Trophoblast cell (in vitro differentiated cells and primary cell): ENCODE measurements around the gene KIAA0232.

Source experiments
- DNase-seq, 2 donors: peaks; one replicate each; pipeline ENCODE4 v3.0.0-alpha.2; 2016
- H2AFZ ChIP-seq: 2 replicates; pipeline ENCODE4 v1.6.1; 2013; ENCODE audit warnings: low read length, moderate library complexity, mild to moderate bottlenecking; ENCODE audit not compliant: insufficient read depth, poor library complexity
- H2AK5ac ChIP-seq: 2 replicates; pipeline ENCODE4 v1.6.1; 2013; ENCODE audit warnings: mild to moderate bottlenecking, low read length
- H2BK120ac ChIP-seq: 2 replicates; pipeline ENCODE4 v1.6.1; 2013; ENCODE audit warnings: low read length, mild to moderate bottlenecking, moderate library complexity; ENCODE audit not compliant: insufficient read depth, poor library complexity
- H2BK12ac ChIP-seq: 2 replicates; pipeline ENCODE4 v1.6.1; 2013; ENCODE audit warnings: mild to moderate bottlenecking, low read length, moderate library complexity
- H2BK5ac ChIP-seq: 2 replicates; pipeline ENCODE4 v1.6.1; 2013; ENCODE audit warnings: low read length, low read depth, moderate library complexity, mild to moderate bottlenecking; ENCODE audit not compliant: poor library complexity
- H3K14ac ChIP-seq: 2 replicates; pipeline ENCODE4 v1.6.1; 2013; ENCODE audit warnings: mild to moderate bottlenecking, low read length
- H3K18ac ChIP-seq: 2 replicates; pipeline ENCODE4 v1.6.1; 2013; ENCODE audit warnings: mild to moderate bottlenecking, low read length
- H3K23ac ChIP-seq: 2 replicates; pipeline ENCODE4 v1.6.1; 2013; ENCODE audit warnings: low read length
- H3K27ac ChIP-seq: 2 replicates; pipeline ENCODE4 v1.5.1; 2013; ENCODE audit warnings: low read depth, mild to moderate bottlenecking, inconsistent platforms, low read length, moderate library complexity
- H3K27me3 ChIP-seq: 2 replicates; pipeline ENCODE4 v1.6.1; 2013; ENCODE audit warnings: inconsistent platforms, mild to moderate bottlenecking, low read length, moderate library complexity; ENCODE audit not compliant: insufficient read depth
- H3K36me3 ChIP-seq, 2 experiments: 1 replicate in 1 of 2; 2 replicates in 1 of 2; pipeline ENCODE4 v1.6.1; 2013; ENCODE audit warnings: low read length in 2 of 2, mild to moderate bottlenecking in 2 of 2, moderate library complexity in 1 of 2; ENCODE audit not compliant: insufficient read depth in 2 of 2, control insufficient read depth in 1 of 2
- H3K4ac ChIP-seq: 2 replicates; pipeline ENCODE4 v1.6.1; 2013; ENCODE audit warnings: low read depth, mild to moderate bottlenecking, low read length, moderate library complexity
- H3K4me1 ChIP-seq, 2 experiments: 1 replicate in 1 of 2; 2 replicates in 1 of 2; pipeline ENCODE4 v1.6.1; 2013; ENCODE audit warnings: low read length in 2 of 2, mild to moderate bottlenecking in 2 of 2, moderate library complexity in 1 of 2; ENCODE audit not compliant: insufficient read depth in 2 of 2, control insufficient read depth in 1 of 2
- H3K4me2 ChIP-seq: 2 replicates; pipeline ENCODE4 v1.6.1; 2013; ENCODE audit warnings: inconsistent platforms, mild to moderate bottlenecking, low read length, moderate library complexity
- H3K4me3 ChIP-seq: 2 replicates; pipeline ENCODE4 v1.5.1; 2013; ENCODE audit warnings: mild to moderate bottlenecking, low read depth, low read length, inconsistent platforms
- H3K79me1 ChIP-seq: one replicate; pipeline ENCODE4 v1.6.1; 2013; ENCODE audit warnings: low read length
- H3K79me2 ChIP-seq: 2 replicates; pipeline ENCODE4 v1.6.1; 2013; ENCODE audit warnings: low read length, mild to moderate bottlenecking; ENCODE audit not compliant: control insufficient read depth, insufficient read depth, poor library complexity
- H3K9ac ChIP-seq: 2 replicates; pipeline ENCODE4 v1.6.1; 2013; ENCODE audit warnings: mild to moderate bottlenecking, low read length
- H3K9me3 ChIP-seq: 2 replicates; pipeline ENCODE4 v1.6.1; 2013; ENCODE audit warnings: low read depth, mild to moderate bottlenecking, control low read depth, inconsistent platforms, low read length; ENCODE audit not compliant: insufficient read depth
- H4K12ac ChIP-seq: 2 replicates; pipeline ENCODE4 v1.6.1; 2013; ENCODE audit warnings: low read depth, mild to moderate bottlenecking, low read length, moderate library complexity
- H4K8ac ChIP-seq: 2 replicates; pipeline ENCODE4 v1.6.1; 2013; ENCODE audit warnings: low read depth, mild to moderate bottlenecking, low read length, moderate library complexity
- H4K91ac ChIP-seq: one replicate; pipeline ENCODE4 v1.6.1; 2013; ENCODE audit warnings: low read depth, mild to moderate bottlenecking, low read length, moderate library complexity
- WGBS: extraction: QIAGEN DNeasy Blood & Tissue Kit; methylation state at CpG from one replicate; pipeline ENCODE4 v1.1.7; 2013; ENCODE audit warnings: missing lambda C conversion rate; ENCODE audit not compliant: insufficient read length, insufficient coverage; ENCODE audit errors: extremely low coverage; 5-methylcytosine and 5-hydroxymethylcytosine counted together

KIAA0232 gene

GRCh38 chr4:6874981-6875380 is 92.5 kb downstream of the KIAA0232 start:
- Histone ChIP-seq H3K4me3 (no peak overlapping the region), H2AK5ac (no peak overlapping the region), H2BK12ac (no peak overlapping the region), H3K23ac (no peak overlapping the region), H2BK120ac (no peak overlapping the region), H3K36me3 (peaks cover 50 to 61% of the 10 kb centered on the region in 2 experiments), H3K4ac (no peak overlapping the region), H3K27me3 (no peaks in the 10 kb centered on the region), H2BK5ac (no peak overlapping the region), H4K12ac (no peak overlapping the region), H3K79me2 (no peaks in the 10 kb centered on the region), H3K79me1 (no peaks in the 10 kb centered on the region), H4K91ac (no peak overlapping the region), H3K14ac (no peak overlapping the region), H3K4me1 (peaks cover 2 to 4% of the 10 kb centered on the region in 2 experiments), H4K8ac (no peak overlapping the region), H3K4me2 (no peak overlapping the region), H3K27ac (no peak overlapping the region), H3K9ac (no peak overlapping the region), H3K18ac (no peak overlapping the region), H3K9me3 (peaks cover 2% of the 10 kb centered on the region), H2AFZ (no peak overlapping the region)
- DNase-seq: no peak
- WGBS: no CpG with 5 or more reads among the region's 4 CpGs

- no CpG with 5 or more reads among the region's 4 CpGs for WGBS
- no peak overlapping the region for H4K8ac ChIP-seq
- no peak overlapping the region for H3K4me3 ChIP-seq
- no peak overlapping the region for H3K14ac ChIP-seq
- no peak overlapping the region for H2AFZ ChIP-seq
- H2BK12ac ChIP-seq: no peak overlapping the region
- peaks cover 52 to 61% of the 10 kb centered on the region in 2 experiments for H3K36me3 ChIP-seq
- no peak overlapping the region for H4K91ac ChIP-seq
- no peak overlapping the region for H4K12ac ChIP-seq
- H3K4ac ChIP-seq: no peak overlapping the region
- peaks cover 2 to 4% of the 10 kb centered on the region in 2 experiments for H3K4me1 ChIP-seq
- H3K79me2 ChIP-seq: no peaks in the 10 kb centered on the region
- no peaks in the 10 kb centered on the region for H3K79me1 ChIP-seq
- no peak overlapping the region for H2BK120ac ChIP-seq
- H3K4me2 ChIP-seq: no peak overlapping the region
- H2AK5ac ChIP-seq: no peak overlapping the region
- H3K9ac ChIP-seq: no peak overlapping the region
- DNase-seq: no peak
- no peak overlapping the region for H3K18ac ChIP-seq
- H2BK5ac ChIP-seq: no peak overlapping the region
- H3K9me3 ChIP-seq: peaks cover 2% of the 10 kb centered on the region
- H3K27me3 ChIP-seq: no peaks in the 10 kb centered on the region
- no peak overlapping the region for H3K27ac ChIP-seq
- no peak overlapping the region for H3K23ac ChIP-seq
Observed at GRCh38 chr4:6875431-6875831, 92.9 kb downstream of the KIAA0232 start.

- Histone ChIP-seq H3K4ac (no peak overlapping the region), H3K27me3 (no peaks in the 10 kb centered on the region), H3K36me3 (peaks cover 54 to 65% of the 10 kb centered on the region in 2 experiments), H3K14ac (no peak overlapping the region), H3K4me3 (no peak overlapping the region), H3K27ac (no peak overlapping the region), H2AK5ac (no peak overlapping the region), H2BK5ac (no peak overlapping the region), H3K79me1 (no peaks in the 10 kb centered on the region), H2BK12ac (no peak overlapping the region), H3K4me2 (no peak overlapping the region), H3K18ac (no peak overlapping the region), H4K8ac (no peak overlapping the region), H2BK120ac (no peak overlapping the region), H4K91ac (no peak overlapping the region), H3K4me1 (peaks cover 2 to 4% of the 10 kb centered on the region in 2 experiments), H3K9me3 (peaks cover 2% of the 10 kb centered on the region), H4K12ac (no peak overlapping the region), H3K9ac (no peak overlapping the region), H3K79me2 (no peaks in the 10 kb centered on the region), H2AFZ (no peak overlapping the region), H3K23ac (no peak overlapping the region)
- DNase-seq: no peak
- no CpG with 5 or more reads among the region's 5 CpGs for WGBS
Observed at GRCh38 chr4:6876440-6876839, 93.9 kb downstream of the KIAA0232 start.

GRCh38 chr4:6877067-6877466 is 94.5 kb downstream of the KIAA0232 start:
- no peak for DNase-seq
- Histone ChIP-seq H2BK120ac (no peak overlapping the region), H3K4me1 (peaks cover 2 to 4% of the 10 kb centered on the region in 2 experiments)

More at GRCh38 chr4:6877067-6877466, 94.5 kb downstream of the KIAA0232 start:
- Histone ChIP-seq H3K27ac (no peak overlapping the region), H4K8ac (no peak overlapping the region), H3K4me2 (no peak overlapping the region), H4K91ac (no peak overlapping the region), H2BK5ac (no peak overlapping the region), H2AK5ac (no peak overlapping the region), H3K14ac (no peak overlapping the region), H3K4ac (no peak overlapping the region), H3K79me2 (no peaks in the 10 kb centered on the region), H3K18ac (no peak overlapping the region), H2BK12ac (no peak overlapping the region), H4K12ac (no peak overlapping the region), H3K79me1 (no peaks in the 10 kb centered on the region), H2AFZ (no peak overlapping the region), H3K36me3 (peaks cover 55 to 66% of the 10 kb centered on the region in 2 experiments), H3K9me3 (peaks cover 2% of the 10 kb centered on the region), H3K23ac (no peak overlapping the region), H3K9ac (no peak overlapping the region), H3K4me3 (no peak overlapping the region), H3K27me3 (no peaks in the 10 kb centered on the region)
- no CpG with 5 or more reads among the region's 14 CpGs for WGBS
